ENCODE data around the gene ABCF2.

The ABCF2 gene

GRCh38 chr7:151174246-151175046 is 52.6 kb downstream of the ABCF2 start:
- DNase-seq (ENCODE audit: low read depth) = no peak

- DNase-seq (ENCODE audit: low read depth) = no peak
Observed at GRCh38 chr7:151173386-151174245, 53.4 kb downstream of the ABCF2 start.

GRCh38 chr7:151172273-151173141 is 54.5 kb downstream of the ABCF2 start:
- DNase-seq (ENCODE audit: low read depth) = peak; percentile 31

- no peak for DNase-seq (ENCODE audit: low read depth)
Observed at GRCh38 chr7:151168787-151169162, 58.2 kb downstream of the ABCF2 start.

GRCh38 chr7:151168003-151168786 is 58.8 kb downstream of the ABCF2 start:
- no peak for DNase-seq (ENCODE audit: low read depth)

- no peak for DNase-seq (ENCODE audit: low read depth)
Observed at GRCh38 chr7:151167197-151167961, 59.6 kb downstream of the ABCF2 start, which contains the start of gene GBX1. GBX1 (minus strand) TSS chr7:151167694; CDS start chr7:151167548, 146 bp downstream.

- no peak for DNase-seq (ENCODE audit: low read depth)
Observed at GRCh38 chr7:151166629-151167196, 60.3 kb downstream of the ABCF2 start.

All from fibroblast of the conjunctiva (primary cell).